AG10803 (cell line): ENCODE data around the gene NEK8.
A peak's percentile ranks its signal among the peaks of the same experiment; 100 is the strongest.

Experiments
- DNase-seq: peaks from one replicate; pipeline ENCODE4 v3.0.0; 2010; ENCODE audit warnings: low read depth
- H3K4me3 ChIP-seq: 2 replicates; pipeline ENCODE4 v1.5.1; 2011; ENCODE audit warnings: mild to moderate bottlenecking, low read length, control low read depth
- CTCF ChIP-seq: conservative IDR thresholded peaks from 2 replicates; pipeline ENCODE4 v1.5.1; 2011; ENCODE audit warnings: mild to moderate bottlenecking, low read length, control low read depth, inconsistent platforms

NEK8 gene

GRCh38 chr17:28693869-28694268 is 34.7 kb upstream of the NEK8 start:
- no peak for DNase-seq
- no peak for TF ChIP-seq CTCF
- H3K4me3 ChIP-seq = no peak overlapping the region

- no peak for TF ChIP-seq CTCF
- no peak overlapping the region for H3K4me3 ChIP-seq
- peak; percentile 43 for DNase-seq
Observed at GRCh38 chr17:28698253-28698941, 30.2 kb upstream of the NEK8 start.

- no peak overlapping the region for H3K4me3 ChIP-seq
- no peak for DNase-seq
- no peak for TF ChIP-seq CTCF
Observed at GRCh38 chr17:28700278-28700677, 28.3 kb upstream of the NEK8 start.

GRCh38 chr17:28700830-28701492 is 27.6 kb upstream of the NEK8 start:
- no peak overlapping the region for H3K4me3 ChIP-seq
- DNase-seq = no peak
- TF ChIP-seq CTCF = no peak

- TF ChIP-seq CTCF = no peak
- no peak overlapping the region for H3K4me3 ChIP-seq
- no peak for DNase-seq
Observed at GRCh38 chr17:28702026-28702751, 26.4 kb upstream of the NEK8 start.

GRCh38 chr17:28702752-28703150 is 25.8 kb upstream of the NEK8 start:
- DNase-seq = no peak
- no peak overlapping the region for H3K4me3 ChIP-seq
- TF ChIP-seq CTCF = no peak
